ENCODE measurements around the gene SNX13.

The SNX13 gene

GRCh38 chr7:17986851-17987250 is 46.6 kb upstream of the SNX13 start:
- no peak for TF ChIP-seq CTCF (conservative IDR thresholded peaks at IDR 0.05; ENCODE audit: low read depth, low read length)
- H3K27ac ChIP-seq: no peak overlapping the region
- no peaks in the 10 kb centered on the region for H3K4me1 ChIP-seq (ENCODE audit: low read depth, poor library complexity, severe bottlenecking)
- no peak overlapping the region for H3K9ac ChIP-seq
- no peaks in the 10 kb centered on the region for H4K20me1 ChIP-seq (ENCODE audit: insufficient read depth)
- no peaks in the 10 kb centered on the region for H3K79me2 ChIP-seq (ENCODE audit: insufficient read depth, low read depth)
- H3K36me3 ChIP-seq (ENCODE audit: insufficient read depth): no peaks in the 10 kb centered on the region
- no peaks in the 10 kb centered on the region for H3K27me3 ChIP-seq (ENCODE audit: insufficient read depth, low read depth)
- no peak overlapping the region for H3K4me3 ChIP-seq (IDR thresholded peaks at IDR 0.05; ENCODE audit: insufficient read depth, low read depth, low read length)
- no peak overlapping the region for H2AFZ ChIP-seq (ENCODE audit: low read depth)
- H3K4me2 ChIP-seq: no peak overlapping the region

GRCh38 chr7:17985473-17986239 is 45.4 kb upstream of the SNX13 start:
- no peaks in the 10 kb centered on the region for H3K4me1 ChIP-seq (ENCODE audit: low read depth, poor library complexity, severe bottlenecking)
- no peaks in the 10 kb centered on the region for H3K36me3 ChIP-seq (ENCODE audit: insufficient read depth)
- no peak overlapping the region for H2AFZ ChIP-seq (ENCODE audit: low read depth)
- no peak overlapping the region for H3K4me2 ChIP-seq
- no peak overlapping the region for H3K9ac ChIP-seq
- no peak for TF ChIP-seq CTCF (conservative IDR thresholded peaks at IDR 0.05; ENCODE audit: low read depth, low read length)
- H3K79me2 ChIP-seq (ENCODE audit: insufficient read depth, low read depth): no peaks in the 10 kb centered on the region
- H3K4me3 ChIP-seq (IDR thresholded peaks at IDR 0.05; ENCODE audit: insufficient read depth, low read depth, low read length): no peak overlapping the region
- no peaks in the 10 kb centered on the region for H4K20me1 ChIP-seq (ENCODE audit: insufficient read depth)
- H3K27ac ChIP-seq: no peak overlapping the region
- H3K27me3 ChIP-seq (ENCODE audit: insufficient read depth, low read depth): no peaks in the 10 kb centered on the region

GRCh38 chr7:17984288-17984687 is 44.0 kb upstream of the SNX13 start:
- Histone ChIP-seq H4K20me1 (ENCODE audit: insufficient read depth) (no peaks in the 10 kb centered on the region), H3K4me3 (IDR thresholded peaks at IDR 0.05; ENCODE audit: insufficient read depth, low read depth, low read length) (no peak overlapping the region), H3K4me2 (no peak overlapping the region), H3K4me1 (ENCODE audit: low read depth, poor library complexity, severe bottlenecking) (no peaks in the 10 kb centered on the region), H3K9ac (no peak overlapping the region), H2AFZ (ENCODE audit: low read depth) (no peak overlapping the region), H3K79me2 (ENCODE audit: insufficient read depth, low read depth) (no peaks in the 10 kb centered on the region), H3K27me3 (ENCODE audit: insufficient read depth, low read depth) (no peaks in the 10 kb centered on the region), H3K27ac (no peak overlapping the region), H3K36me3 (ENCODE audit: insufficient read depth) (no peaks in the 10 kb centered on the region)
- no peak for TF ChIP-seq CTCF (conservative IDR thresholded peaks at IDR 0.05; ENCODE audit: low read depth, low read length)

GRCh38 chr7:17983221-17984062 is 43.1 kb upstream of the SNX13 start:
- H3K4me3 ChIP-seq (IDR thresholded peaks at IDR 0.05; ENCODE audit: insufficient read depth, low read depth, low read length): no peak overlapping the region
- no peak overlapping the region for H3K27ac ChIP-seq
- no peak overlapping the region for H3K4me2 ChIP-seq
- no peaks in the 10 kb centered on the region for H3K36me3 ChIP-seq (ENCODE audit: insufficient read depth)
- H3K4me1 ChIP-seq (ENCODE audit: low read depth, poor library complexity, severe bottlenecking): no peaks in the 10 kb centered on the region
- no peak overlapping the region for H3K9ac ChIP-seq
- no peak for TF ChIP-seq CTCF (conservative IDR thresholded peaks at IDR 0.05; ENCODE audit: low read depth, low read length)
- H2AFZ ChIP-seq (ENCODE audit: low read depth): no peak overlapping the region
- H3K27me3 ChIP-seq (ENCODE audit: insufficient read depth, low read depth): no peaks in the 10 kb centered on the region
- no peaks in the 10 kb centered on the region for H4K20me1 ChIP-seq (ENCODE audit: insufficient read depth)
- no peaks in the 10 kb centered on the region for H3K79me2 ChIP-seq (ENCODE audit: insufficient read depth, low read depth)

Data from KMS-11 (cell line).